HEK293T (cell line): ENCODE measurements around the gene WFDC13.

Source experiments
- CTCF ChIA-PET: fragments of 350-600 bp; formaldehyde crosslinking; extraction: SDS; loops from one replicate; lab custom pipeline; 2021; ENCODE audit warnings: antibody characterized with exemption, inconsistent platforms; lab: Yijun Ruan, JAX
- POLR2A ChIA-PET: fragments of 350-600 bp; formaldehyde crosslinking; extraction: SDS; loops from one replicate; lab custom pipeline; 2020; ENCODE audit warnings: antibody characterized with exemption, inconsistent platforms; lab: Yijun Ruan, JAX
- DNase-seq: peaks from one replicate; pipeline ENCODE4 v3.0.0; 2012; ENCODE audit warnings: mixed read lengths; ENCODE audit errors: extremely low spot score
- ARNT ChIP-seq: fragments of 450-650 bp; IDR thresholded peaks from 2 replicates; pipeline ENCODE4 v1.6.1; 2017; ENCODE audit warnings: mild to moderate bottlenecking
- BHLHE40 ChIP-seq: fragments of 450-650 bp; IDR thresholded peaks from 2 replicates; pipeline ENCODE4 v1.6.1; 2016; ENCODE audit warnings: mild to moderate bottlenecking, moderate library complexity, borderline replicate concordance
- CTBP1 ChIP-seq: fragments of 450-650 bp; IDR thresholded peaks from 2 replicates; pipeline ENCODE4 v1.6.1; 2016; ENCODE audit warnings: borderline replicate concordance
- ELF4 ChIP-seq: fragments of 450-650 bp; IDR thresholded peaks from 2 replicates; pipeline ENCODE4 v1.6.1; 2017; ENCODE audit warnings: antibody characterized with exemption
- FOXA1 ChIP-seq: fragments of 450-650 bp; IDR thresholded peaks from 2 replicates; pipeline ENCODE4 v1.6.1; 2016; ENCODE audit warnings: mild to moderate bottlenecking
- FOXK2 ChIP-seq: fragments of 450-650 bp; IDR thresholded peaks from 2 replicates; pipeline ENCODE4 v1.6.1; 2016; ENCODE audit warnings: mild to moderate bottlenecking
- FOXM1 ChIP-seq: fragments of 450-650 bp; IDR thresholded peaks from 2 replicates; pipeline ENCODE4 v1.6.1; 2017; ENCODE audit warnings: mild to moderate bottlenecking, borderline replicate concordance
- L3MBTL2 ChIP-seq: fragments of 450-650 bp; conservative IDR thresholded peaks from 2 replicates; pipeline ENCODE4 v1.6.1; 2016; ENCODE audit warnings: mild to moderate bottlenecking
- LEF1 ChIP-seq: fragments of 450-650 bp; IDR thresholded peaks from 2 replicates; pipeline ENCODE4 v1.6.1; 2017; ENCODE audit warnings: mild to moderate bottlenecking, borderline replicate concordance
- NFRKB ChIP-seq: fragments of 450-650 bp; IDR thresholded peaks from 2 replicates; pipeline ENCODE4 v1.6.1; 2016; ENCODE audit warnings: mild to moderate bottlenecking, moderate library complexity
- PKNOX1 ChIP-seq: fragments of 450-650 bp; IDR thresholded peaks from 2 replicates; pipeline ENCODE4 v1.6.1; 2016
- SP1 ChIP-seq: fragments of 450-650 bp; IDR thresholded peaks from 2 replicates; pipeline ENCODE4 v1.6.1; 2017
- SUZ12 ChIP-seq: fragments of 450-650 bp; IDR thresholded peaks from 2 replicates; pipeline ENCODE4 v1.6.1; 2016; ENCODE audit warnings: mild to moderate bottlenecking
- TARDBP ChIP-seq: fragments of 450-650 bp; IDR thresholded peaks from 2 replicates; pipeline ENCODE4 v1.6.1; 2016
- ZNF384 ChIP-seq: fragments of 450-650 bp; IDR thresholded peaks from 2 replicates; pipeline ENCODE4 v1.6.1; 2016

The WFDC13 gene

GRCh38 chr20:45751721-45752120, 49.9 kb downstream of the WFDC13 start:
- ChIA-PET POLR2A (no interaction called here), CTCF (no interaction called here)
- no peak for DNase-seq
- TF ChIP-seq FOXK2 (no peak), PKNOX1 (no peak), LEF1 (no peak), ELF4 (no peak), FOXA1 (no peak), TARDBP (no peak), NFRKB (no peak), SP1 (no peak), BHLHE40 (no peak), SUZ12 (no peak), CTBP1 (no peak), FOXM1 (no peak)

GRCh38 chr20:45752746-45753145, 50.9 kb downstream of the WFDC13 start:
- ChIA-PET CTCF (no interaction called here), POLR2A (no interaction called here)
- TF ChIP-seq SUZ12 (no peak), FOXA1 (no peak), PKNOX1 (no peak), LEF1 (no peak), FOXM1 (no peak), ELF4 (no peak), SP1 (no peak), ZNF384 (no peak), TARDBP (no peak), ARNT (no peak), BHLHE40 (no peak), NFRKB (no peak), CTBP1 (no peak), L3MBTL2 (no peak), FOXK2 (no peak)
- DNase-seq, result no peak

GRCh38 chr20:45758096-45758495, 56.3 kb downstream of the WFDC13 start:
- CTCF ChIA-PET, result interaction anchor here (0.6 kb wide), 1 partner anchor 12 kb away, joined by 3 read pairs; no protein-coding TSS in a partner anchor
- POLR2A ChIA-PET, result no interaction called here
- TF ChIP-seq ELF4, result no peak
- TF ChIP-seq SP1, result no peak
- TF ChIP-seq LEF1, result no peak
- no peak for TF ChIP-seq TARDBP
- no peak for DNase-seq
